ENCODE data around the gene GPR161. TPM values are rescaled to one million over a fixed set of nuclear protein-coding genes. Genes with fewer than 3 reads are reported as not detected.

Gene GPR161
- total and polyA plus RNA-seq, 10 of the 15 experiments (the other 5 are each of a cell fraction or from before 2014, with no cell fraction given) = 0.07 to 0.49 (median 0.34) TPM; not detected in 2

- no peak for DNase-seq (ENCODE audit: low read depth, low spot score)
- intact Hi-C loops (cut with micrococcal nuclease; ENCODE audit: unreplicated experiment) (no loop called here), in situ Hi-C loops (cut with MboI) (no loop called here)
- CTCF ChIA-PET = interaction anchor here (0.6 to 1.5 kb wide), 3 partner anchors 18 to 61 kb away, joined by 3 to 4 read pairs (median 4); no protein-coding TSS in a partner anchor
- SMC1A ChIA-PET (ENCODE audit: uncharacterized antibody, unreplicated experiment) = interaction anchor here (1.0 kb wide), 1 partner anchor 28 kb away, joined by 3 read pairs; no protein-coding TSS in a partner anchor
- WGBS (ENCODE audit: insufficient coverage, insufficient replicate concordance, low lambda C conversion rate, missing lambda C conversion rate) = 29% methylated on average over 6 of the region's 6 CpGs
- no TSS peak for BruUV-seq (replicated peaks)
- no peak for FAIRE-seq
- H3K4me1 ChIP-seq (ENCODE audit: control insufficient read depth, insufficient read depth, low read length) = no peaks in the 10 kb centered on the region
- peaks cover 5% of the 10 kb centered on the region; the same call in 1 of the 3 replicates for H3K9me3 ChIP-seq (replicated peaks; ENCODE audit: control insufficient read depth, insufficient read depth, low read length)
- peaks cover 0 to 2% of the 10 kb centered on the region in 2 experiments; a peak in 1 of 4 replicates for H3K27me3 ChIP-seq (replicated peaks in 1 of 2; ENCODE audit: control insufficient read depth in 2 of 2, insufficient read depth in 2 of 2, low read length in 1 of 2)
- H3K9ac ChIP-seq (ENCODE audit: control insufficient read depth, insufficient read depth, low read length) = no peak overlapping the region
- no peak for ATAC-seq
- TF ChIP-seq ATF3 (IDR thresholded peaks at IDR 0.05; ENCODE audit: borderline replicate concordance, extremely low read depth, low read depth, low read length) (no peak), CHD4 (IDR thresholded peaks at IDR 0.05) (no peak), NFXL1 (IDR thresholded peaks at IDR 0.05; ENCODE audit: borderline replicate concordance) (no peak), RCOR1 (conservative IDR thresholded peaks at IDR 0.05; ENCODE audit: low read depth, low read length) (no peak), FOXK2 (IDR thresholded peaks at IDR 0.05) (no peak), ASH2L (IDR thresholded peaks at IDR 0.05; ENCODE audit: borderline replicate concordance, low read depth) (no peak), E2F8 (IDR thresholded peaks at IDR 0.05; ENCODE audit: low read depth, partially characterized antibody) (no peak), CTCF (IDR thresholded peaks at IDR 0.05 in 2 of 3, conservative IDR thresholded peaks at IDR 0.05 in 1 of 3; ENCODE audit: control insufficient read depth in 2 of 3, extremely low read depth in 1 of 3, insufficient read depth in 1 of 3, low read depth in 3 of 3, low read length in 3 of 3) (no peak), LARP7 (IDR thresholded peaks at IDR 0.05) (no peak), RELB (IDR thresholded peaks at IDR 0.05; ENCODE audit: low read depth) (no peak), PAX8 (IDR thresholded peaks at IDR 0.05) (no peak)
- H3K4me2 ChIP-seq (ENCODE audit: control insufficient read depth, insufficient read depth) = no peak overlapping the region
- H3K4me3 ChIP-seq = no peak overlapping the region
- no peak overlapping the region for H2AFZ ChIP-seq (ENCODE audit: control insufficient read depth, low read depth, low read length)
- H4K20me1 ChIP-seq (ENCODE audit: control insufficient read depth, insufficient read depth) = no peaks in the 10 kb centered on the region
- no peaks in the 10 kb centered on the region for H3K36me3 ChIP-seq (ENCODE audit: control insufficient read depth in 2 of 2, insufficient read depth in 2 of 2, low read length in 1 of 2)
- RAD21 ChIA-PET (ENCODE audit: unreplicated experiment) = no interaction called here
- H3K79me2 ChIP-seq (ENCODE audit: control insufficient read depth, insufficient read depth, low read length) = no peaks in the 10 kb centered on the region
- POLR2A ChIA-PET = interaction anchor here (0.7 to 1.0 kb wide), 2 partner anchors 19 to 69 kb away, joined by 3 to 4 read pairs; no protein-coding TSS in a partner anchor
- H3K27ac ChIP-seq (ENCODE audit: control insufficient read depth, insufficient read depth) = no peak overlapping the region
Observed at GRCh38 chr1:168116327-168116799, 20.4 kb downstream of the GPR161 start.
